ENCODE data around the gene CUX1. TPM values are rescaled to one million over a fixed set of nuclear protein-coding genes. Genes with fewer than 3 reads are reported as not detected.
A peak's percentile ranks its signal among the peaks of the same experiment; 100 is the strongest.

Gene CUX1
- total and polyA plus RNA-seq, 2 of the 13 experiments (the other 11 are each of a cell fraction or from before 2014, with no cell fraction given) = 13.7 to 14.9 TPM

GRCh38 chr7:102024769-102025391 is 207.5 kb downstream of the CUX1 start (continued):
- TF ChIP-seq ZHX2 (IDR thresholded peaks at IDR 0.05; ENCODE audit: low read depth) (no peak), ZHX2 (CRISPR knock-in tag; IDR thresholded peaks at IDR 0.05; ENCODE audit: borderline replicate concordance) (no peak), ZNF615 (CRISPR knock-in tag; IDR thresholded peaks at IDR 0.05; ENCODE audit: borderline replicate concordance) (no peak), CHD4 (IDR thresholded peaks at IDR 0.05; ENCODE audit: borderline replicate concordance, low read length) (peak; percentile 33; the same call in 1 of the 2 replicates), CAMTA2 (CRISPR knock-in tag; IDR thresholded peaks at IDR 0.05; ENCODE audit: borderline replicate concordance) (no peak), ZSCAN31 (CRISPR knock-in tag; IDR thresholded peaks at IDR 0.05; ENCODE audit: low read depth) (no peak; the same call in 1 of the 2 replicates), ZNF530 (CRISPR knock-in tag; IDR thresholded peaks at IDR 0.05; ENCODE audit: low read depth) (no peak), FOSL1 (CRISPR knock-in tag; IDR thresholded peaks at IDR 0.05; ENCODE audit: borderline replicate concordance) (no peak), ZNF660 (CRISPR knock-in tag; IDR thresholded peaks at IDR 0.05; ENCODE audit: borderline replicate concordance, low read depth) (no peak), SOX13 (IDR thresholded peaks at IDR 0.05) (peak; percentile 38; the same call in 1 of the 2 replicates), SOX13 (CRISPR knock-in tag; conservative IDR thresholded peaks at IDR 0.05 in 1 of 2, IDR thresholded peaks at IDR 0.05 in 1 of 2) (peak in 1 of 2 experiments; percentile 74; a peak in 2 of 4 replicates), ZSCAN5A (CRISPR knock-in tag; IDR thresholded peaks at IDR 0.05; ENCODE audit: borderline replicate concordance) (no peak), ZNF792 (CRISPR knock-in tag; IDR thresholded peaks at IDR 0.05) (no peak), THYN1 (CRISPR knock-in tag; IDR thresholded peaks at IDR 0.05; ENCODE audit: borderline replicate concordance, low read depth) (no peak), CCAR2 (optimal IDR thresholded peaks at IDR 0.05; ENCODE audit: low read depth, low read length) (no peak)
